Dendritic cell treated with granulocyte-macrophage colony-stimulating factor and Interleukin-4, amounts not matched to agents 40 ng/mL and 50 ng/mL, for 4 days (primary cell): ENCODE measurements around the gene GPER1.

Source experiments
- H3K27ac Mint-ChIP-seq: one replicate; pipeline ENCODE4 v1.8.0; 2022; ENCODE audit warnings: mild to moderate bottlenecking, mixed read lengths
- H3K27me3 Mint-ChIP-seq: one replicate; pipeline ENCODE4 v1.8.0; 2022; ENCODE audit warnings: mild to moderate bottlenecking, mixed read lengths
- H3K36me3 Mint-ChIP-seq: one replicate; pipeline ENCODE4 v1.8.0; 2022; ENCODE audit warnings: low read depth, mixed read lengths
- H3K4me1 Mint-ChIP-seq: one replicate; pipeline ENCODE4 v1.8.0; 2022; ENCODE audit warnings: low read depth, mixed read lengths
- H3K4me3 Mint-ChIP-seq: one replicate; pipeline ENCODE4 v1.8.0; 2022; ENCODE audit warnings: mild to moderate bottlenecking, moderate library complexity, mixed read lengths
- H3K9me3 Mint-ChIP-seq: one replicate; pipeline ENCODE4 v1.8.0; 2022; ENCODE audit warnings: mixed read lengths
- intact Hi-C: fragments of 100-400 bp; cut with micrococcal nuclease; formaldehyde crosslinking; loops from one replicate; pipeline ENCODE4 v1.15.0; 2022

GPER1 gene

GRCh38 chr7:1058311-1058710 is 29.6 kb upstream of the GPER1 start:
- Mint-ChIP-seq H3K27me3 (peaks cover 86% of the 10 kb centered on the region), H3K4me3 (no peak overlapping the region), H3K9me3 (no peaks in the 10 kb centered on the region), H3K36me3 (peaks cover 37% of the 10 kb centered on the region), H3K4me1 (peaks cover 74% of the 10 kb centered on the region), H3K27ac (peak overlapping the region; percentile 76)
- intact Hi-C loops: no loop called here

DNA sequence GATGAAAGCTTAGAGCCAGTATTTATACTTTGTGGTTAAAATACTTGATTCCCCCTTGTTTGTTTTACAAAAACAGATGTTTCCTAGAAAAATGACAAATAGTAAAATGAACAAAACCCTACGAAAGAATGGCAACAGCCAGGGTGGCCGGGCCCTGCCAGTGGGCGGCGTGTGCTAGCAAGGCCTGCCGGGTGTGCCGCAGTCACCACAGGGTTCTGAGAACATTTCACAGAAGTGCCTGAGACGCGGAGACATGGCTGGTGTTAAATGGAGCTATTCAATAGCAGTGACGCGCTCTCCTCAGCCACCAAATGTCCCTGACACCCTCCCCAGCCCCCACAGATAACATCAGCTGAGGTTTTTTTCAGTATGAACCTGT is 29.1 kb upstream of the GPER1 start:
- Mint-ChIP-seq H3K36me3 (peaks cover 35% of the 10 kb centered on the region), H3K9me3 (no peaks in the 10 kb centered on the region), H3K27me3 (peaks cover 89% of the 10 kb centered on the region), H3K4me1 (peaks cover 71% of the 10 kb centered on the region), H3K27ac (peak overlapping the region; percentile 76), H3K4me3 (no peak overlapping the region)
- intact Hi-C loops: no loop called here

DNA sequence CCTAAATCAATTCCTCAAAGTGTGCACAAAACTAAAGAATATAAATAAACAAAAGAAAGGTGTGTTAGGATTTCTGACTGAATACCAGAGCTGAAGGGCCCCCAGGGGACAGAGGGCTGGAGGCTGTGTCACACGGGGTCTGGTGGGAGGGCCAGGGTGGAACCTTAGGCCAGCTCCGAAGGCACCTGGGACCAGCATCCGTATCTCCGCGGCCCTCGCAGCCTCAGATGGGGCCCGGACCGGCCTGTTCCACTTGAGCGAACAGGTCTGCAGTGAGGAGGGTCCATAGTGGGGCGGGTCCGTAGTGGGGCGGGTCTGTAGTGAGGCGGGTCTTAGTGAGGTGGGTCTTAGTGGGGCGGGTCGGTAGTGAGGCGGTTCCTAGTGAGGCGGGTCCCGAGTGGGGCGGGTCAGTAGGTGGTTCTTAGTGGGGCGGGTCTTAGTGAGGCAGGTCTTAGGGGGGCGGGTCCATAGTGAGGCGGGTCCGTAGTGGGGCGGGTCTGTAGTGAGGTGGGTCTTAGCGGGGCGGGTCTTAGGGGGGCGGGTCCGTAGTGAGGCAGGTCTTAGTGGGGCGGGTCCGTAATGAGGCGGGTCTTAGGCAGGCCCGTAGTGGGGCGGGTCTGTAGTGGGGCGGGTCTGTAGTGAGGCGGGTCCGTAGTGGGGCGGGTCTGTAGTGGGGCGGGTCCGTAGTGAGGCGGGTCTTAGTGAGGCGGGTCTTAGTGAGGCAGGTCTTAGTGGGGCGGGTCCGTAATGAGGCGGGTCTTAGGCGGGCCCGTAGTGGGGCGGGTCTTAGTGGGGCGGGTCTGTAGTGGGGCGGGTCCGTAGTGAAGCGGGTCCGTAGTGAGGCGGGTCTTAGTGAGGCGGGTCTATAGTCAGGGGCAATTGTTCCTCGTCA is 28.5 kb upstream of the GPER1 start:
- Mint-ChIP-seq H3K4me3 (no peak overlapping the region), H3K36me3 (peaks cover 29% of the 10 kb centered on the region), H3K27ac (peak overlapping the region; percentile 76), H3K27me3 (peaks cover 89% of the 10 kb centered on the region), H3K4me1 (peaks cover 65% of the 10 kb centered on the region), H3K9me3 (no peaks in the 10 kb centered on the region)
- intact Hi-C loops: loop anchor here (5.0 to 10.0 kb wide), 2 partner anchors 32 to 135 kb away; no protein-coding TSS in a partner anchor

DNA sequence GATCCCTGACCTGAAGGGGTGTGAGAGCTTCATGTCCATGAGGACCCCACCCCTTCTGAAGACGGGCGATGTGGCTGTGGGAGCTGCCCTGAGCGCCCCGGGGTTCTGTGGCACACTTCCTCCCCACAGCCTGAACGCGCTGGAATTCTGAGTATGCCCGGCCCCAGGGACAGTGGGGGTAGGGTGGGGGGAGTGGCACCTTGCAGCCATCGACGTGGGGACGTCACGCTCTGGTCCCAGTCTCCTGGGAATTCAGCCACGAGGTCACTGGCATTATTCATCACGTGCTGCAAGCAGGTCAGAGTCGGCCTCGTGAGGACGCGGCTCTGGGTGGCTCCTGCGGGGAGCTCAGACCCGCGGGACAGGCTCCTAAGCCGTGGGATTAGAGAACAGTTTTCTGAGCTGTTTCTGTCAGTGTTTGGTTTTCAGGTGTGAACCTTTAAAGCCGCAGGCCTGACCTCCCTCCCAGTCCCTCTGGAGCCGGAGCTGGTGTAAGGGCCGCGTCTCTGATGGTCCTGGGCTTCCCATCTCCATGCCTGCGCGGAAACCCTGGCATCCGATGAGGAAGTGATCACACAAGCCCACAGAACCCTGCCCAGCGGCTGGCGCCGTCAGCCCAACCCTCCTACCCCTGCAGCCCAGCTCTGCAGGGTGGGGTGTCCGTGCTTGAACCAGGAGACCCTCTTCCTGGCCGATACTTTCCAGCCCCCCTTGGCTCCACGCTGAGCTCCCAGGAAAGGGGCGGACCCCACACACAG is 27.4 kb upstream of the GPER1 start:
- intact Hi-C loops: loop anchor here (5.0 to 10.0 kb wide), 2 partner anchors 33 to 136 kb away; no protein-coding TSS in a partner anchor
- Mint-ChIP-seq H3K4me1 (peaks cover 57% of the 10 kb centered on the region), H3K27ac (peak overlapping the region; percentile 76), H3K9me3 (no peaks in the 10 kb centered on the region), H3K4me3 (peak overlapping the region; percentile 17), H3K27me3 (peaks cover 89% of the 10 kb centered on the region), H3K36me3 (peaks cover 18% of the 10 kb centered on the region)

DNA sequence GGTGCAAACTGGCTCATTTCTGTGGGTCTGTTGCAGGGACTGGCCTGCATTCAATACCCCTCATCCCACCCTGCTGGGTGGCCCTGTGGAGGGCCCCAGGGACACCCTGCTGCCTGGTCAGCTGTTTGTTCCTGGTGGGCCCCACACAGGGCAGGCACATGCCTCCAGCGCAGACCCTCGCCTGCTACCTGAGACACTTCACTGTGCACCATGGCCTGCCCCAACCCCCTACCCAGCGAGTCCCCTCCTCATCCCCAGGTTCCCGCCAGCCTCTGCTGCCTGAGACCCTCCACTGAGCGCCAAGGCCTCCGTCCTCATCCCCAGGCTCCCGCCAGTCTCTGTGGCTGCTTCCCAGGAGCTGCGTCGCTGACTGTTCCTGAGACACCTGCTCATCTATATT is 26.7 kb upstream of the GPER1 start:
- H3K4me1 Mint-ChIP-seq: peaks cover 56% of the 10 kb centered on the region
- peaks cover 89% of the 10 kb centered on the region for H3K27me3 Mint-ChIP-seq
- H3K4me3 Mint-ChIP-seq: peak overlapping the region; percentile 30
- intact Hi-C loops: loop anchor here (5.0 to 10.0 kb wide), 2 partner anchors 34 to 136 kb away; no protein-coding TSS in a partner anchor
- peak overlapping the region; percentile 76 for H3K27ac Mint-ChIP-seq
- no peaks in the 10 kb centered on the region for H3K9me3 Mint-ChIP-seq
- peaks cover 17% of the 10 kb centered on the region for H3K36me3 Mint-ChIP-seq

DNA sequence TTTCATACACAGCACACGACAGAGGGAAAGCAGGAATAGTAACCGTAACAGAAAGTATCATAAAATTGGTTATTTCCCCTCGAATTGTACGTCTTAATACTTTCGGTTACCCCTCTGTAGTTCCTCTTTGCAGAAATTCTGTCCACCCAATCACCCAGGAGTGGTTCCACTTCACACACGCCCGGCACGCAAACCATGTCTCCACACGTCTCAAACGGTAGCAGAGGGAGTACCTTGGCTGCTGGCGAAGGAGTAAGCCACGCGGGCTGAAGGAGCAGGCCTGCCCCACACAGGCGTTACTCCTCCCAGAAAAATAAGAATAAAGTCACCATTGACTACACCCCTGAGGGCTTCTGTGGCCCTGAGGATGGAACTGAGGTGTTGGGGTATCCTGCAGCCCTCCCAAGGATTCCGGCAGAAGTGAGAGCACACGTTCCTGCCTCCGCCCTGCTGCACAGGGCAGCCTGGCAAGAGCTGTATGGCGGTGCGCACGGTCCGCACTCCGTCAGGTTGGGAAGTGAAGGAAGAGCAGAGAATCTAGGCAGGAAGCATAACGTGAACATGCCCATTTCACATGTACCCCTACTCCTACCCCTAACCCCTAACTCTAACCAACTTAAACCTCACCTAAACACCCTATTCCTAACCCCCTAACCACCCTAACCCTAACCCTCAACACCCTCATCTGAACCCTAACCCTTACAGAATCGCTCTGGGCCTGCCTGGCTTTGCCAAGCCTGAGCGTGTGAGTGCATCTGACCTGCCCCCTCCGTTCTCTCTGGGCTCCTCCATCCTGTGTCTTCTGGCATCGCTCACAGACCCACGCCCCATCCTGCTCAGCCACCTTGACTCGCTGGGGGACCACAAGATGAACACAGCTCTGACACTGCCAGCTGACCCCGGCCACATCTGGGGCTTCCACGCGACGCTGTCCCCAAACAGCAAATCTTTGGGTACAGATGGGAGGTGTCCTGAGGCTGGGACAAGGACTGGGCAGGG is 25.3 kb upstream of the GPER1 start:
- Mint-ChIP-seq H3K27ac (peak overlapping the region; percentile 76), H3K27me3 (peaks cover 85% of the 10 kb centered on the region), H3K9me3 (no peaks in the 10 kb centered on the region), H3K4me3 (peak overlapping the region; percentile 30), H3K4me1 (peaks cover 51% of the 10 kb centered on the region), H3K36me3 (peaks cover 12% of the 10 kb centered on the region)
- intact Hi-C loops: loop anchor here (1.0 to 10.0 kb wide), 3 partner anchors 18 to 138 kb away; partner anchors contain the start of gene GPR146

DNA sequence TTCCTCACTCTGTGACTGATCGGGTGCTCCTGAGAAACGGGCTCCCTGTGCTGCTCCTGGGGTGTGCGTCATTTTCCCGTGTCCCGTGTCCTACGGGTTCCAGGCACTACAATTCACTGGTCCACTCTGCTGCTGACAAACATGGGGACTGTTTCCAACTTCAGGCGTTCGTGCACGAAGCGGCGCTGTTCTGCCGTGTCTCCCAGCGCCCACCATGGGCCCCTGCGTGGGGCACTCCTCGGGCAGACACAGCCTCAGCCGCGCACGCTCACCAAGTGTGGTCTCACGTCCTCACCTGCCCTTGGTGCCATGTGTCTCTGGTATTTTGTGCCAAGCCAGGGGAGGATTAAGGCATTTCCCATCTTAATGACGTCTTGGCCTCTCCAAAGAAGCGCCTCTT is 24.6 kb upstream of the GPER1 start:
- H3K9me3 Mint-ChIP-seq: no peaks in the 10 kb centered on the region
- H3K4me1 Mint-ChIP-seq: peaks cover 51% of the 10 kb centered on the region
- H3K36me3 Mint-ChIP-seq: peaks cover 5% of the 10 kb centered on the region
- no peak overlapping the region for H3K4me3 Mint-ChIP-seq
- peaks cover 77% of the 10 kb centered on the region for H3K27me3 Mint-ChIP-seq
- H3K27ac Mint-ChIP-seq: no peak overlapping the region
- intact Hi-C loops: loop anchor here (5.0 to 10.0 kb wide), 2 partner anchors 36 to 139 kb away; no protein-coding TSS in a partner anchor

GRCh38 chr7:1064581-1064980 is 23.3 kb upstream of the GPER1 start:
- Mint-ChIP-seq H3K9me3 (no peaks in the 10 kb centered on the region), H3K4me1 (peaks cover 46% of the 10 kb centered on the region), H3K36me3 (no peaks in the 10 kb centered on the region), H3K27ac (no peak overlapping the region), H3K4me3 (no peak overlapping the region), H3K27me3 (peaks cover 67% of the 10 kb centered on the region)
- intact Hi-C loops: loop anchor here (5.0 to 10.0 kb wide), 2 partner anchors 37 to 140 kb away; no protein-coding TSS in a partner anchor

- H3K4me1 Mint-ChIP-seq: peaks cover 41% of the 10 kb centered on the region
- peak overlapping the region; percentile 49 for H3K4me3 Mint-ChIP-seq
- H3K36me3 Mint-ChIP-seq: no peaks in the 10 kb centered on the region
- H3K27me3 Mint-ChIP-seq: peaks cover 64% of the 10 kb centered on the region
- H3K9me3 Mint-ChIP-seq: no peaks in the 10 kb centered on the region
- intact Hi-C loops: loop anchor here (1.0 to 10.0 kb wide), 2 partner anchors 72 to 140 kb away; no protein-coding TSS in a partner anchor
- no peak overlapping the region for H3K27ac Mint-ChIP-seq
Observed at GRCh38 chr7:1065263-1065584, 22.7 kb upstream of the GPER1 start.

GRCh38 chr7:1065585-1066241 is 22.2 kb upstream of the GPER1 start:
- peak overlapping the region; percentile 49 for H3K4me3 Mint-ChIP-seq
- H3K27me3 Mint-ChIP-seq: peaks cover 64% of the 10 kb centered on the region
- H3K36me3 Mint-ChIP-seq: no peaks in the 10 kb centered on the region
- H3K27ac Mint-ChIP-seq: no peak overlapping the region
- H3K4me1 Mint-ChIP-seq: peaks cover 36% of the 10 kb centered on the region
- intact Hi-C loops: loop anchor here (1.0 to 10.0 kb wide), 2 partner anchors 72 to 141 kb away; no protein-coding TSS in a partner anchor
- no peaks in the 10 kb centered on the region for H3K9me3 Mint-ChIP-seq

- H3K9me3 Mint-ChIP-seq: no peaks in the 10 kb centered on the region
Observed at GRCh38 chr7:1066242-1066588, 21.7 kb upstream of the GPER1 start.

DNA sequence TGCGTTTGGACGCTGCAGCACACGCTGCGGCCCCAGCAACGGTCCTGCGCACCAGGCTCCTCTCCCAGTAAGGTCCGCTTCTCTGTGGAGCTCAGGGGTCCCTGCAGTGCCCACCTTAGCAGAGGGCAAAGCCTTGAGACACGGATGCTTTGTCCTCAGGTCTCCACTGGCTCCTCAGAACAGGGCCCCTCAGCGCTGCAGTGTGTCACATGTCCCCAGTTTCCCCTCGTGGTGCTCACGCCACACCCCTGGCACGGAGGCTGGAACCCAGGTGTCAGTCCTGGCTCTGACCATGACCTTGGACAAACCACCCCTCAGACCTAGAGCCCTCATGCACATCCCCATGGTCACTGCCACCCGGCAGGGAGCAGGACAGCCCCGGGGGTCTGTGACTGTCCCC is 19.9 kb upstream of the GPER1 start:
- H3K4me3 Mint-ChIP-seq: no peak overlapping the region
- H3K9me3 Mint-ChIP-seq: no peaks in the 10 kb centered on the region
- peaks cover 15% of the 10 kb centered on the region for H3K4me1 Mint-ChIP-seq
- intact Hi-C loops: loop anchor here (10.0 kb wide), 1 partner anchor 143 kb away; no protein-coding TSS in a partner anchor
- no peaks in the 10 kb centered on the region for H3K36me3 Mint-ChIP-seq
- H3K27me3 Mint-ChIP-seq: peaks cover 52% of the 10 kb centered on the region
- H3K27ac Mint-ChIP-seq: no peak overlapping the region

More at GRCh38 chr7:1066242-1066588, 21.7 kb upstream of the GPER1 start:
- peaks cover 31% of the 10 kb centered on the region for H3K4me1 Mint-ChIP-seq
- no peaks in the 10 kb centered on the region for H3K36me3 Mint-ChIP-seq
- H3K4me3 Mint-ChIP-seq: no peak overlapping the region
- peaks cover 59% of the 10 kb centered on the region for H3K27me3 Mint-ChIP-seq
- no peak overlapping the region for H3K27ac Mint-ChIP-seq
- intact Hi-C loops: loop anchor here (10.0 kb wide), 1 partner anchor 141 kb away; no protein-coding TSS in a partner anchor
